HG03558 (cell line): ENCODE data around the gene PUM1.
"Not testable (repeated sequence)": the region's sequence is repeated elsewhere in the genome, so short reads cannot be mapped to it uniquely, and the experiment has no call there.

Experiments
- ATAC-seq: cut with Tn5 transposase; IDR thresholded peaks from one replicate; pipeline ENCODE4 v1.9.1; 2021; ENCODE audit warnings: moderate number of reproducible peaks; ENCODE audit not compliant: unreplicated experiment; ENCODE audit errors: extremely low read depth

Gene PUM1

GRCh38 chr1:31065310-31066217, at the start of gene PUM1:
Gene PUM1, minus strand, starts transcription at chr1:31065717. Its CDS starts 6,151 bp downstream, at chr1:31059566.
- ATAC-seq, result peak; percentile 69

GRCh38 chr1:31112266-31112935, 46.9 kb upstream of the PUM1 start:
- ATAC-seq, result no peak

GRCh38 chr1:31111290-31111951, 45.9 kb upstream of the PUM1 start:
- ATAC-seq, result no peak

GRCh38 chr1:31110846-31111245, 45.3 kb upstream of the PUM1 start:
- no peak for ATAC-seq

- ATAC-seq, result no peak
Observed at GRCh38 chr1:31108861-31109260, 43.3 kb upstream of the PUM1 start.

GRCh38 chr1:31105646-31106045, 40.1 kb upstream of the PUM1 start:
- no peak for ATAC-seq

- ATAC-seq, result no peak
Observed at GRCh38 chr1:31102501-31102950, 37.0 kb upstream of the PUM1 start.

GRCh38 chr1:31101147-31101502, 35.6 kb upstream of the PUM1 start:
- no peak for ATAC-seq

GRCh38 chr1:31099293-31100032, 33.9 kb upstream of the PUM1 start:
- ATAC-seq, result no peak

- no peak for ATAC-seq
Observed at GRCh38 chr1:31095985-31096384, 30.5 kb upstream of the PUM1 start.

- ATAC-seq, result no peak
Observed at GRCh38 chr1:31095298-31095981, 29.9 kb upstream of the PUM1 start.

GRCh38 chr1:31088081-31088480, 22.6 kb upstream of the PUM1 start:
- not testable (repeated sequence) for ATAC-seq

- no peak for ATAC-seq
Observed at GRCh38 chr1:31084782-31085569, 19.5 kb upstream of the PUM1 start.

GRCh38 chr1:31082385-31082784, 16.9 kb upstream of the PUM1 start:
- no peak for ATAC-seq

- no peak for ATAC-seq
Observed at GRCh38 chr1:31073044-31073443, 7.5 kb upstream of the PUM1 start.

- no peak for ATAC-seq
Observed at GRCh38 chr1:31072304-31072746, 6.8 kb upstream of the PUM1 start.

- ATAC-seq, result no peak
Observed at GRCh38 chr1:31069392-31069791, 3.9 kb upstream of the PUM1 start.

GRCh38 chr1:31064718-31065309, 703 bp downstream of the PUM1 start:
- ATAC-seq, result no peak
